HG03135 (cell line): ENCODE data around the gene INHA.

Experiments
- ATAC-seq: cut with Tn5 transposase; IDR thresholded peaks from one replicate; pipeline ENCODE4 v1.9.1; 2021; ENCODE audit warnings: mild to moderate bottlenecking, moderate library complexity; ENCODE audit not compliant: unreplicated experiment

INHA gene

GRCh38 chr2:219539926-219540678 is 32.0 kb upstream of the INHA start:
- no peak for ATAC-seq

GRCh38 chr2:219540784-219541504 is 31.2 kb upstream of the INHA start:
- ATAC-seq, result no peak

GRCh38 chr2:219541611-219542180 is 30.4 kb upstream of the INHA start:
- peak; percentile 43 for ATAC-seq

- peak; percentile 37 for ATAC-seq
Measured at GRCh38 chr2:219542931-219543595, 29.0 kb upstream of the INHA start.

- peak; percentile 73 for ATAC-seq
Measured at GRCh38 chr2:219543596-219544358, 28.3 kb upstream of the INHA start, which contains the start of the genes CHPF and TMEM198. Gene CHPF, minus strand, starts transcription at chr2:219543809. Its CDS starts 271 bp downstream, at chr2:219543538. Gene TMEM198, plus strand, starts transcription at chr2:219544028. Its CDS starts 700 bp downstream, at chr2:219544728.

- no peak for ATAC-seq
Measured at GRCh38 chr2:219544567-219544966, 27.5 kb upstream of the INHA start.

- no peak for ATAC-seq
Measured at GRCh38 chr2:219545295-219545942, 26.7 kb upstream of the INHA start.

- no peak for ATAC-seq
Measured at GRCh38 chr2:219545943-219546352, 26.2 kb upstream of the INHA start.

GRCh38 chr2:219547621-219548020 is 24.5 kb upstream of the INHA start:
- no peak for ATAC-seq

- ATAC-seq, result no peak
Measured at GRCh38 chr2:219548990-219549389, 23.1 kb upstream of the INHA start.

GRCh38 chr2:219549619-219550018 is 22.5 kb upstream of the INHA start:
- no peak for ATAC-seq

- ATAC-seq, result peak; percentile 19
Measured at GRCh38 chr2:219551441-219552381, 20.4 kb upstream of the INHA start.

GRCh38 chr2:219552382-219553167 is 19.5 kb upstream of the INHA start:
- peak; percentile 88 for ATAC-seq

- ATAC-seq, result no peak
Measured at GRCh38 chr2:219553168-219553417, 19.0 kb upstream of the INHA start.

GRCh38 chr2:219553463-219553963 is 18.6 kb upstream of the INHA start:
- no peak for ATAC-seq

- no peak for ATAC-seq
Measured at GRCh38 chr2:219554350-219554749, 17.8 kb upstream of the INHA start.

- no peak for ATAC-seq
Measured at GRCh38 chr2:219555956-219556355, 16.2 kb upstream of the INHA start.

- ATAC-seq, result no peak
Measured at GRCh38 chr2:219556413-219556812, 15.7 kb upstream of the INHA start.
